ENCODE results near the gene ATP4A.

Gene ATP4A

DNA sequence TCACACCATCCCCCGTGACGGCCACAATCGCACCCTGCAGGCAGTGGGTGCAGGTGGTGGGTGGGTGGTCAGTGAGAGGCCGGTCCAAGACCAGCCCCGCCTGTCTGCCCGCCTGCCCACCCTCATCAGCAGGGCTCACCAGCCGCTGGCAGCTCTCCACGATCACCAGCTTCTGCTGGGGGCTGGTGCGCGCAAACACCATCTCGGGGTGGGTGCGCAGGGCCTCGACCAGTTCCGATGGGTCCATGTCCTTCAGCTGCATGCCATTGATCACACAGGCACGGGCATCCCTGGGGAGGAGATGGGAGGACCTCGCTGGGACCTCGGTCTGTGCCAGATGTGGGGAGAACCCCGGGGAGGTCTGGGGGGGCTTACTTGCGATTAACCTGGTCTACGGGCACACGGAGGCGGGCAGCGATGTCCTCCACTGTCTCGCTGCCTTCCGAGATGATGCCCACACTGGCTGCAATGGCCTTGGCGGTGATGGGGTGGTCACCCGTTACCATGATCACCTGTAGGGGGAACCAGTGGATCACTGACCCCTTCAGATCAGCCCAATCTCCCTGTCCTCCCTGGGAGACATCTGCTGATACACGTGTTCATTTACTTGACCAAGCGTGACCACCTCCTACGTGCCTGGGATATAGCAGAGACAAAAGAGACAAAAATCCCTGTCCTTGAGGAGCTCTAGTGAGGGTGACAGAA lies 8.0 kb downstream of the ATP4A start:
- TF ChIP-seq, protein P1, sequence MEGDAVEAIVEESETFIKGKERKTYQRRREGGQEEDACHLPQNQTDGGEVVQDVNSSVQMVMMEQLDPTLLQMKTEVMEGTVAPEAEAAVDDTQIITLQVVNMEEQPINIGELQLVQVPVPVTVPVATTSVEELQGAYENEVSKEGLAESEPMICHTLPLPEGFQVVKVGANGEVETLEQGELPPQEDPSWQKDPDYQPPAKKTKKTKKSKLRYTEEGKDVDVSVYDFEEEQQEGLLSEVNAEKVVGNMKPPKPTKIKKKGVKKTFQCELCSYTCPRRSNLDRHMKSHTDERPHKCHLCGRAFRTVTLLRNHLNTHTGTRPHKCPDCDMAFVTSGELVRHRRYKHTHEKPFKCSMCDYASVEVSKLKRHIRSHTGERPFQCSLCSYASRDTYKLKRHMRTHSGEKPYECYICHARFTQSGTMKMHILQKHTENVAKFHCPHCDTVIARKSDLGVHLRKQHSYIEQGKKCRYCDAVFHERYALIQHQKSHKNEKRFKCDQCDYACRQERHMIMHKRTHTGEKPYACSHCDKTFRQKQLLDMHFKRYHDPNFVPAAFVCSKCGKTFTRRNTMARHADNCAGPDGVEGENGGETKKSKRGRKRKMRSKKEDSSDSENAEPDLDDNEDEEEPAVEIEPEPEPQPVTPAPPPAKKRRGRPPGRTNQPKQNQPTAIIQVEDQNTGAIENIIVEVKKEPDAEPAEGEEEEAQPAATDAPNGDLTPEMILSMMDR (conservative IDR thresholded peaks at IDR 0.05; ENCODE audit: low read depth, low read length), result 0 out of 2 replicates have a peak, but pooled peaks have one; percentile 16
- H4K20me1 ChIP-seq (ENCODE audit: insufficient read depth), result no peaks in the 10 kb centered on the region
- H3K4me3 ChIP-seq (IDR thresholded peaks at IDR 0.05; ENCODE audit: insufficient read depth, low read depth, low read length), result no peak overlapping the region
- H3K36me3 ChIP-seq (ENCODE audit: insufficient read depth), result no peaks in the 10 kb centered on the region
- H3K4me1 ChIP-seq (ENCODE audit: low read depth, poor library complexity, severe bottlenecking), result no peaks in the 10 kb centered on the region
- no peak overlapping the region for H3K9ac ChIP-seq
- no peak overlapping the region for H2AFZ ChIP-seq (ENCODE audit: low read depth)
- no peak overlapping the region for H3K4me2 ChIP-seq
- no peak overlapping the region for H3K27ac ChIP-seq
- H3K27me3 ChIP-seq (ENCODE audit: insufficient read depth, low read depth), result peaks cover 33% of the 10 kb centered on the region; the same call in 1 of the 2 replicates
- H3K79me2 ChIP-seq (ENCODE audit: insufficient read depth, low read depth), result no peaks in the 10 kb centered on the region

DNA sequence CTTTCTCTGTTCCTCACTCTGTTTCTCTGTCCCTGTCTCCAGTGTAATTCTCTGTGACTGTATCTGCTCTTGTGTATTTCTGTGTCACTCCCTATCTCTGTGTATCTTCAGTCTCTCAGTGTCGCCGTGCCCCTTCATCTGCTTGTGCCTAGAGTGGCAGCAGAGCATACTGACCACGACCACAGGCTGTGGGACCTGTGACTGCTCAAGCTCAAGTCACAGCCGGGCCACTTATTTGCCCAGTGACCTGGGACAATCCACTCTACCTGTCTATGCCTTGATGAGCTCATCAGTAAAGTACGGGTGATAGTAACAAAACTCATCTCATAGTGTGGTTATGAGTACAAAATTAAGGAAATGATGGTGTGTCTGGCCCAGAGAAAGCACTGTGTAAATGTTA lies 9.4 kb downstream of the ATP4A start:
- Histone ChIP-seq H2AFZ (ENCODE audit: low read depth) (no peak overlapping the region), H3K36me3 (ENCODE audit: insufficient read depth) (no peaks in the 10 kb centered on the region), H4K20me1 (ENCODE audit: insufficient read depth) (no peaks in the 10 kb centered on the region), H3K4me2 (no peak overlapping the region), H3K9ac (no peak overlapping the region), H3K4me3 (IDR thresholded peaks at IDR 0.05; ENCODE audit: insufficient read depth, low read depth, low read length) (no peak overlapping the region), H3K27me3 (ENCODE audit: insufficient read depth, low read depth) (peaks cover 20% of the 10 kb centered on the region; the same call in 1 of the 2 replicates), H3K4me1 (ENCODE audit: low read depth, poor library complexity, severe bottlenecking) (no peaks in the 10 kb centered on the region), H3K79me2 (ENCODE audit: insufficient read depth, low read depth) (no peaks in the 10 kb centered on the region), H3K27ac (no peak overlapping the region)
- TF ChIP-seq, protein P1 (conservative IDR thresholded peaks at IDR 0.05; ENCODE audit: low read depth, low read length), result no peak

DNA sequence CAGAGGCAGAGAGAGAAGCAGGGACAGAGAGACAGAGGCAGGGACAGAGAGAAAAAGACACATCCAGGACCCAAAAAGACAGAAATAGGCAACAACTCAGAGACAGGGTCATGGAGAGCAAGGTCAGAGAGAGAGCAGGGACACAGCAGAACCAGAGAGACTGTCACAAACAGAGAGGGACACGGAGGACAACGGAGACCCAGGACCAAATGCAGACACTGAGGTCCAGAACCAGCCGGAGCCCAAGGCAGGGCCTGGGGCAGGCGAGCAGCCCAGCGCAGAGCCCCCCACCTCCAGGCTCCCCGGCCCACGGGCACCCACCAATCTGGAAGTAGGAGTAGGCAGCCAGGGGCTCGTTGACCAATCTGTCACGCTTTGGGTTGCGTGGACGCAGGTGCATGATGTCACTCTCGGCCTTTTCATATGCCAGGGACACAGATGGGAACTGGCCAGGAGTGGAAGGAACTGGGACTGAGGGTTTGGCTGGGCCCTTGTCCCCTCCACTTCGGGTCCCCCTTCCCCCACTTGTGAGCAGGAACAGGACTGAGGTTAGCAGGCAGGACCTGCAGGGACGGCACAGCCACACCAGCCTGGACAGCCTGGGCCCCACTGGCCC lies 10.0 kb downstream of the ATP4A start:
- TF ChIP-seq, protein P1 (conservative IDR thresholded peaks at IDR 0.05; ENCODE audit: low read depth, low read length), result no peak
- no peaks in the 10 kb centered on the region for H3K36me3 ChIP-seq (ENCODE audit: insufficient read depth)
- no peak overlapping the region for H3K4me2 ChIP-seq
- peaks cover 17% of the 10 kb centered on the region; the same call in 1 of the 2 replicates for H3K27me3 ChIP-seq (ENCODE audit: insufficient read depth, low read depth)
- H2AFZ ChIP-seq (ENCODE audit: low read depth), result no peak overlapping the region
- no peak overlapping the region for H3K27ac ChIP-seq
- H3K9ac ChIP-seq, result no peak overlapping the region
- H3K4me1 ChIP-seq (ENCODE audit: low read depth, poor library complexity, severe bottlenecking), result no peaks in the 10 kb centered on the region
- no peaks in the 10 kb centered on the region for H3K79me2 ChIP-seq (ENCODE audit: insufficient read depth, low read depth)
- no peaks in the 10 kb centered on the region for H4K20me1 ChIP-seq (ENCODE audit: insufficient read depth)
- no peak overlapping the region for H3K4me3 ChIP-seq (IDR thresholded peaks at IDR 0.05; ENCODE audit: insufficient read depth, low read depth, low read length)

DNA sequence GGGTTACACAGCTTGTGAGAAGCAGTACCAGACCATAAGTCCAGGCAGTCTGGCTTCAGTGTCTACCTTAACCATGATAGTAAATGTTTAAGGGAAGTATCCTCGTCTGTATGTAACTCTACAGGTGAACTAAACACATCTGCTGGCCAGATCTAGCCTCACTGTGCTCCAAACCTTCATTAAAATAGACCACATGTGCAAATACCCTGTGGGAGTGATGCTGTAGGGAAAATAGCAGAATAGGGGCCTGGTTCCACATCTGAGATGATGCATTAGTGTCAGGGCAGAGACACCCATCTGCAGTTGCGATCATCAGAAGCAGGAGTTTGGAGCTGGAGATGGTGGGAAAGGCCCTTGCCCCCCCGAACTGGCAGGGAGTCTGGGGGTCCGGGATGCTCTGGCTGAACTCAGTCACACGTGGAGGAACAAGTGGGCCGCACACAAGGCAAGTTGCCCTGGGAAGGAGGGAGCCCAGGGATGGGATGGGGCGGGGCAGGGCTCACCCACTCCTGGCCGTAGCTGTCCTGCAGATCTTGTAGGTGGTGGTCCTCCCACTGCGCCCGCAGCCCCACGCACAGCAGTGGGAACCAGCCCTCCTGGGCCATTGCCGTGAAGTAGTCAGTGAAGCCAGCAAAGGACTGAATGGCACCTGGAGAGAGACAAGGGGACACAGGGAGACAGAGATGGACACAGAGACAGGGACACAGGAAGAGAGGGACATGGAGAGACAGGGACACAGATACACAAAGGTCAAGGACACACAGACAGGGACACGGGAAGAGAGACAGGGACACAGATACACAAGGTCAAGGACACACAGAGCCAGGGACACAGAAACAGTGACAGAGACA lies 10.7 kb downstream of the ATP4A start:
- H3K9ac ChIP-seq, result no peak overlapping the region
- no peaks in the 10 kb centered on the region for H3K36me3 ChIP-seq (ENCODE audit: insufficient read depth)
- no peak overlapping the region for H3K27ac ChIP-seq
- H3K4me3 ChIP-seq (IDR thresholded peaks at IDR 0.05; ENCODE audit: insufficient read depth, low read depth, low read length), result no peak overlapping the region
- no peaks in the 10 kb centered on the region for H3K4me1 ChIP-seq (ENCODE audit: low read depth, poor library complexity, severe bottlenecking)
- H2AFZ ChIP-seq (ENCODE audit: low read depth), result no peak overlapping the region
- peaks cover 17% of the 10 kb centered on the region; the same call in 1 of the 2 replicates for H3K27me3 ChIP-seq (ENCODE audit: insufficient read depth, low read depth)
- no peaks in the 10 kb centered on the region for H4K20me1 ChIP-seq (ENCODE audit: insufficient read depth)
- TF ChIP-seq, protein P1 (conservative IDR thresholded peaks at IDR 0.05; ENCODE audit: low read depth, low read length), result no peak
- H3K4me2 ChIP-seq, result no peak overlapping the region
- H3K79me2 ChIP-seq (ENCODE audit: insufficient read depth, low read depth), result no peaks in the 10 kb centered on the region
